Nucleus accumbens (tissue), 56 donors: ENCODE data around the gene OR2T27.
"Not testable (repeated sequence)": the region's sequence is repeated elsewhere in the genome, so short reads cannot be mapped to it uniquely, and the experiment has no call there.

ENCODE experiments used
- DNase-seq, 56 donors: peaks; one replicate each; lab custom pipeline; 2025; lab: John Stamatoyannopoulos, UW

The OR2T27 gene, protein sequence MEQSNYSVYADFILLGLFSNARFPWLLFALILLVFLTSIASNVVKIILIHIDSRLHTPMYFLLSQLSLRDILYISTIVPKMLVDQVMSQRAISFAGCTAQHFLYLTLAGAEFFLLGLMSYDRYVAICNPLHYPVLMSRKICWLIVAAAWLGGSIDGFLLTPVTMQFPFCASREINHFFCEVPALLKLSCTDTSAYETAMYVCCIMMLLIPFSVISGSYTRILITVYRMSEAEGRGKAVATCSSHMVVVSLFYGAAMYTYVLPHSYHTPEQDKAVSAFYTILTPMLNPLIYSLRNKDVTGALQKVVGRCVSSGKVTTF

DNA sequence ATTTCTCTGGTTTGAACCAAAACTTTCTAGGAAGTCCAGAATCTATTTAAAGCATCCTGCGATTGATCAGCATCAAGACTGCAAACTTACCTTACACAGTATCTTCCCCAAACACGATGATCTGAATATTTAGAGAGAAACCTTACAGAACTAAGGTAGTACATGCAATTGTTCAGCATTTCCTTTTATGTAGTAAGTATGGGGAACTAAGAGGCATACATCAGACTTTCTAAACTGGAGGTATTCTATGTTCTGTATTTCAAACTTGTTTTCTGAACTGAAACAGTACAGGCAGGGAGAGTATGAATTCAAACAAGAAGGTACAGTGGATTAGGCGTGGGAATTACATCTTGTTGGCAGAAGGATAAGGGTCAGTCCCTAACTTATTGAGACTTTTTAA, at the start of gene OR2T27:
Gene OR2T27 (minus strand): TSS at position 175 of the 400 bp plus-strand sequence. CDS start 4,644 bp downstream, outside the sequence.
- DNase-seq = not testable (repeated sequence)

DNA sequence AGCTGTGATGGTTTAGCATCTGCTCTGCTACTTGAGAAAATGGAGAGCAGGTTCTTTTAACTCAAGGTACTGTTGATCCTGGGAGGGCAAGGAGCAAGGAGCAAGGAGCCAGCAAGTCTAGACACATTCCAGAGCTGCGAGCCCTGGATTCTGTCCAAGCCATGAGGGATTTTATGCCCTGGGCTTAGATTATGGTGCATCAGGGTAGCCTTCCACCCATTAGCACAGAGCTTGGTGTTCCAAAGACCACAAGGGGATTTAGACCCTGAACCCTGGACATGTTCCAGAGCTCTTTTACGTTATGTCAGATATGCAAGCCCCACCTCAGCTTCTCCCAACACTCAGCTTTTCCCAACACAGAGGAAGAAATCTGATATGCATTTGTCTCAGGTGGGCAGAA, 49.3 kb upstream of the OR2T27 start:
- no peak for DNase-seq

DNA sequence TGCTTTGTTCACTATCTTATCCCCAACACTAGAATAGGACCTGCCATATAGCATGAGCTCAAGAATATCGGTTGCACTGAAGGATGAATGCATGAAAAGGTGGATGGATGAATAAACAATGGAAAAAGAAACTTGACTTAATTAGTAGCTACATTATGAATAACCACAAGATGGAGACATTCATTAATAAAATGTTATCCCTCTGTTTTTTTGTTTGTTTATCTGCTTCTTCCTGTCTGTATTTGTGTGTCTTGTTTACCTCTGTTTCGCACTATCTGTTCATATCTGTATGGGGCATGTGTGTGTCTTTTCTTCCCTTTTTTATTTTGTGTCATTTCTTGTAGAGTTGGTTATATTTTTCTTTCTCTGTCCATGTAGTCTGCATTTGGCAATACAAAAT, 48.3 kb upstream of the OR2T27 start:
- no peak for DNase-seq

DNA sequence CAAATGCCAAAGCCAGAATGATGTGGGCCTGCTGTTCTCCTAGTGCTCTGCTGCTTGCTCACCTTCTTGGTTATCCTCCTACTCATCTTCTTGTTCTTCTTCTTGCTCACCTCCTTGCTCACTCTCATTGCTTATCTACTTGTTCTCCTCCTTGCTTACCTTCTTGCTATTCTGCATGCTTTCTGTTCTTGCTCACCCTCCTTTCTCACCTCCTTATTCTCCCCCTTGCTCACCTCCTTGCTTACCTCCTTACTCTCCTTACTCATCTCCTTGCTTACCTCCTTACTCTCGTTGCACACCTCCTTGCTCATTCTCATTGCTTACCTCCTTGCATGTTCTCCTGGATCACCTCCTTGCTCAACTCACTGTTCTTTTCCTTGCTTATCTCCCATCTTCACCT, 47.4 kb upstream of the OR2T27 start, which contains the start of gene OR14I1:
Gene OR14I1 (minus strand): TSS at position 53 of the 400 bp plus-strand sequence.
- no peak for DNase-seq

DNA sequence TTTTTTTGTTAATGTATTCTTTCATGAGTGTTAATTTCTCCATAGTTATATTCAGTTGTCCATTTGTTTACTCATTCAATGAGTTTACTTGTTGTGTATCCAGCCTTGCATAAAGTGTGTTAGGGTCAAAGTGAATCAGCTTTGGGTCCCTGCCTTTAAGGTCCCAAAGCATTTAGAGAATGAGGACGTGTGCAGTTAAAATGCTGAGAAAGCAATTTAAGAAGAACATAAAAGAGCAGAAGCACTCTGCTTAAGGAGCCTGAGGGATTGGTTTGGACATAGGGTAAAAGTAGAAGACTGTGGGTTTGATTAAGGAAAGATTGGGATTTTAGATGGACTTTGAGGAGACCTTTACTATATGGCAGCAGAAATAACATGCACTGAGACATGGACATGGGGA, 43.8 kb upstream of the OR2T27 start:
- no peak for DNase-seq

DNA sequence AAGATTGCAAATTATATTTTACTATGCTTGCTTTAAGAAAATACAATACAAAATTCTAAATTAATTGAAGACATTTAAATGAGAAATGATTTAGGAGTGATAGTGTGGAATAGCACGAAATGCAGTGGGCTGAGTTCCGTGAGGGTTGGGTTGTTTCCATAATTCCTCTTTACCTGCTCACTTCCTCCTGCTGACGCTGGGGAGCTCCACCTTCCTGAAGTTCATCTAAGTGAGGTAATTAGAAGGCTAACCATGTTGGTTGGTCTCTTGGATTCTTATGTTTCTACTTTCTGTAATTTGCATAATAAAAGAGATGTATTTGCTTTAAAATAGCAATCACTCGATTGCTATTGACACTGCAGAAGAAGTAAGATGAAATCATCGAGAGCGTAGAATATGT, 42.6 kb upstream of the OR2T27 start:
- no peak for DNase-seq

DNA sequence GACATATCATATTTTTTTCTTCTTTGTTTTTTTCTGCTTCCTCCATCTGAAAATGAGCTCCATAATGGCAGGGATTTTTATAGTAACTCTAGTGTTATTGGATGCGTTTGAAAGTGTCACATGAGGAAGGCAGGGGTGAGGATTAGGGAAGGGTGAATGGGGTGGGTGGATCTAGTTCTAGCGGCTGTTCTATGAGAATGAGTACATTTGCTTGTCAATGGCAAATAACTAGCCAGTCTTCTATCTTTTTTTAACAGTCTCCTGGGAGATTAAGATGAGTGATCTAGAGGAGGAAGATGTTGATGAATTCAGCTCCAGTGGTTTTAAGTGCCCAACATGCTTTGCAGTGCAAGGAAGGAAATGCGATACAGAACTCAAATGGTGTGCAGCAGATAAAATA, 41.4 kb upstream of the OR2T27 start:
- DNase-seq = no peak

DNA sequence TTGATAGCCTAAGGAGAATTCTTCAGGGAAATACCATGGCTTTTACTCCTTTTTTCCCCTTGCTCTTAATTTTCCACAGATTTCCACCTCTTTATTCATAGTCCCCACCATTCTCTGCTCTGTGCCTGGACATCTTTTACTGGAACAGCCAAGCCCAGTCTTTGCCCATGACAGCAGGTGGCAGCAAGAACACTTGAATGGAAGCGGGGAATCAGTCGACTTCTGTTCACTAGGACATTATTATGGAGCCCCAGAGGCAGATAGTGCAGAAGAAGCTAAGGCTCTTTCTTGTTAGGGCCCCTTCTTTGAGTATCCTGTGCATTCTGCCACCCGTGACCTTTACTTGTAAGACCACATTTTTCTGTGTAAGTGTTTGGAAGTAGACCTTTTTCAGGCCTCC, 40.9 kb upstream of the OR2T27 start:
- peak in 4 of 56 donors; percentile 2 to 12 (median 5) for DNase-seq

DNA sequence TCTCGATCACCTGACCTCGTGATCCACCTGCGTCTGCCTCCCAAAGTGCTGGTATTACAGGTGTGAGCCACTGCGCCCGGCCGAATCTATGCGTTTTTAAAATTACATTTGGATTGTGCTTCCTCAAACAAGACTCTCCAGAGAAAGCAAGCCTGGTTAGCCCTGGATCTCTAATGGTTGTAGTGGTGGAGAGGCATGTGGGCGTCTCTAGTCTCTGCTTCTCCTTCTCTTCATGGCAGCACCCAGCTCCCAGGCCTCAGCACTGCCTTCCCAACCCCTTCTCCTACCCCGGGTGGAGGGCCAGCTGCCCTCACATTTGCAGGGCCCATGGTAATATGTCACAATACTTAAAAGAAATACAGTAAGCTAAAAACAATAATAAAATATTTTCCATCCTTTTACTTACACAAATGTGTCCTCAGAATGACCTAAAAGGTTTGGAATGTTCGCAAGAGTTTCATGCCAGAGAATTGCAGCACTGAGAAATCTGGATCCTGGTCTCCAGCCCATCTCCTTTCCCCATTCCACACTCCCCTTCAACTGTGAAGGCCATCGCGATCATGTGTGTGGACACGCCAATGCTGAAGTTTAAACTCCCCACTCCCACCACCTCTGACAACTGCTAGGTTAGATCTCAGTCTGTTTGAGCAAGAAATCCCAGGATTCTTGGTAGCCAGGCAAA, 40.3 kb upstream of the OR2T27 start:
- DNase-seq = no peak

DNA sequence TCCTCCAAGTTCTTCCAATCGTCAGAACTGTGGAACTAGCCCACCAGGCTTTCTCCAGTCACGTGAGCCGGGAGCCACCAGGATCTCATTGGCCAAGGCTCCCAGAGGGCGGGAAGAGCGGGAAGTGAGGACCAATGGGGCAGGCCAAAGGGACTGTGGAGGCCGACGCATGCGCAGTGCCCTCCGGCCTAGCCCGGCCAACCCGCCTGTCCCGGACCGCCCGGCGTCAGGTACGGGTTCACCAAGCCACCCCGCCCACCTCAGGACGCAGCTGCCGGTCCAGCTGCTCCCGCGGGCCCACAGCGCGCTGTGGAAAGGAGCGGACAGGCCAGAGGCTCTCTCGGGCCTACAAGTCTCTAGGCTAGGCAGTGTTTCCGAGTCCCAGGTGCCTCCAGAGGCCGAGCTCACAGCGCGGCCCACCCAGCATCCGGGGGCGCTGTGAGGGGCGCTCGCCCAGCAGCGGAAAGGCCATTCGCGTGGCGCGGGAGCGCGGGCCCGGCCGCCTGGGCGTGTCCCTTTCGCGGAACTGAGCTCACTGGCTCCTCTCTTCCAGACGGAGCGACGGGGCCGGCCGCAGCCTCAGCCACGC, 36.3 kb upstream of the OR2T27 start:
- DNase-seq = no peak

DNA sequence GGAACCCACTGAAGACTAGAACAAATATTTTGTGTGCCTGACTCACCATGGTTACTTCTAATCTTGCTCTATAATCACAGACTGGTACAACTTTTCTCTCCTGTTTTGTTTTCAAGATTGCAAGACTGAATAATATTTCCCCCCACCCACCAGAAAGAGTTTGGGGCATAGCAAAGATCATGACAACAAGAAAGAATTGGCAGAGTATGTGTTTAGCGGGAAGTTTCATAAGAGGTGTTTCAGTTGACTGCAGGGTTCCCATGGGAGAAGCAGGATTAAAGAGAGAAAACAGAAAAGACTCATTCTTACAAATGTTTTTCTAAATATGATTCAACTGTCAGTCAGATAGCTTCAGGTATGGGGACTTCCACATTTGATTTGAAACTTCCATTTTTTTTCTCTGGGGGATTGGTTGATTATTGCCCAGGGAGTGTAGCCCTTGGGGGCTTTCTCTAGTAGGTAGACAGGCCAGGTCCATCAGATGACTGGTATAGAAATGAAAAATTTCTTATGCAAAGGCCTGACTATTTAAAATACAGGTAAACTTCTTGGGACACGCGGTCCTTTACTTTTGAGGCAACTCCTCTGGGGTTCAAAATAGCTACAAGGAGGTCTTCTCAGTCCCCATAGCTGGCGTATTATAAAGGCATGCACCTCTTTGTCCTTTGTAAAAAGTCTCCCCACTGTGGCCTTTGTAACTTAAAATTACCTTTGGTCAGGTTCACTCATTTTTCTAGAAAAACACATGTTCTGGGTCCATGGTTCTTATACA, 33.4 kb upstream of the OR2T27 start:
- no peak for DNase-seq

DNA sequence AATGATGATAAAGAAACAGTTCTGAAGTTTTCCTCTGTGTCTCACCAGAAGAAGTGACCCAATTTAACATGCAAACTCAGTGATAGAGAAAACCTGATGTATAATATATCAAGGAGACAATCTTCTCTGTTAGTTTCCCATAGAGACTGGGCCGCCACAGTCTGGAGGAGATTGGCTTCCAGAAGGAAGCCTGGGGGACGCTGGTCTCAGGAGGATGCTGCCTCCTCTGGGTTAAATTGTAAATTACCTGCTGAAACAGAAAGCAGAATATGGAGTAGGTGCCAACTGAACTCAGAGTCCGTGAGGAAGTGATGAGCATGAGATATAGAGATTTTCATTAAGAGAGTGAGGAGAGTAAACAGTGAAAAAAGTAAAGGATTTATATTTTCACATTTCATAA, 31.5 kb upstream of the OR2T27 start:
- no peak for DNase-seq

DNA sequence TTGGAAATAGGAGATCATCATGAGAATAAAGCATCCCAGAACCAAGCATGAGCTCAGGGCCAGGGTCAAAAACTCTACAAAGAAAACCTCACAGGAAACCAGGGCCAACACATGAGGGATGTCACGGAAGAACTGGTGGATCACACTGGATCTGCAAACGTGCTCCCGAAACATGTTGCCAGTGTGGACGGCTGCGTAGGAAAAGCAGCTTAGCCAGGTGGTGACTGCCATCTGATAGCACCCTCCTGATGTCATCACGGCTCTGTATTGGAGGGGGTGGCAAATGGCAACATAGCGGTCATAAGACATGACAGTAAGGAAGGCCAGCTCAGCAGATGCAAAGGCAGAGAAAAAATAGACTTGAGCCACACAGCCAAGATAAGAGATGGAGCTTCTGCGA, 26.3 kb upstream of the OR2T27 start:
- DNase-seq = no peak

DNA sequence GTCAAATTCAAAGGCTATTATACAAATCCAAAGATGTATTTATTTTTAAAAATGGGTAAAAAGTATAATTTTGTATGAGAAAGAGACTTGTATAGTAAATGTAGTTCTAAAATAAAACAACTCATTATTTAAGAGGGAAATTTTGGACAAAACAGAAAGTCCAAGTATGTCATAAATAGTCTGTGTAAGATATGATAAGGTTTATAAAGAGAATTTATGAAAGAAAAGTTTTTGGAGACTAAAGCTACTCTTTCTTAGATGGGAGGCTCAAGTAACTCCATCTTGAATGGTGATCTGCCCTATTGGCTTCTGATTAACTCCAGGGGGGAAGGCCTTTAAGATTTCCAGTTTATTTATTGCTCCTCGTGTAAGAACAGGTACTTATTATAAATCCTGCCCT, 14.7 kb upstream of the OR2T27 start:
- DNase-seq = no peak

DNA sequence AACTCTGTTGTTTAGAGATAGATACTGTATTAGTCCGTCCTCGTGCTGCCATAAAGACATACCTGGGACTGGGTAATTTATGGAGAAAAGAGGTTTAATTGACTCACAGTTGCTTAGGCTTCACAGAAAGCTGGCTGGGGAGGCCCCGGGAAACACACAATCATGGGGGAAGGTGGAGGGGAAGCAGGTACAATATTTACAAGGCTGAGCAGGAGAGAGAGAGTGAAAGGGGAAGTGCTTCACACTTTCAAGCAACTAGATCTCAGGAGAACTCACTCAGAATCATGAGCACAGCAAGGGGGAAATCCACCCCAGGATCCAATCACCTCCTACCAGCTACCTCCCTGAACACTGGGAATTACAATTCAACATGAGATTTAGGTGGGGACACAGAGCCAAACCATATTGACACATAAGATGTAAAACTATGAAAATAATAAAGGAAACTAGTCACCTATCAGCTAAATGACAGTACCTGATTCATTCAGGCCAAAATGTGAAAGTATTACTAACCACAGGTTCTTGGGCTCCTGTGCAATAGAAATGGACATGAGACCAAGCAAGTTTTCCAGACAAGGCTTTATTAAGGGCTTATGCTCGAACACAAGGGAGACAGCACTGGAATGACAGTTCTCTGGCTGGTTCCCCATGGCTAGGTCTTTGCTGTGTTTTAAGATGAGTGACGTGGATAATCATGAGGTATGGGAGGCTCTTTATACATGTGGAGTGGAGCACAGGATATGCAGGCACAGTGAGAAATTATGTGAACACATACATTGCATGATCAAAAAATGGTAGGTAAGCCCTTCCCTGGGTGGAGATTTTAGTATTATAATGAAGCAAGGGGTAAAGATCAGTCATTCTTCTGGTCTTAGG, 8.4 kb upstream of the OR2T27 start:
- DNase-seq = not testable (repeated sequence)

DNA sequence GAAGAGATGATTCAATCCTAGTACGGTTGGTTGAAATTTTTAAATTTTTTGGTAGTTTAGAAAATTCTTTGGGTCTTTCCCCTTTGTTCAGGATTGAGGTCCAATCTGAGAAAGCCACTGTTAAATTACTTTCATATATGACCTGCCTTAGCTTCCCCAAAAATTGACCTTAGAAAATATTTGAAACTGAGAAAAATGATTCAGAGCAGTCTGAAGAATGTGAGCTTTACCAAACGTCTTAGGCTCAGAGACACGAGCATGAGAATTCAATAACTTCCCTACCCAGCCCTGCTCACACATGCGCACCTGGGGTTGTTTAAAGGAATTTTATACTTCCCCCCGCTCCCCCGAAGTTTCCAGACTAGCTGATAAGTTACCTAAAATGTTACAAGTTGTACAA, 1.5 kb upstream of the OR2T27 start:
- not testable (repeated sequence) for DNase-seq

DNA sequence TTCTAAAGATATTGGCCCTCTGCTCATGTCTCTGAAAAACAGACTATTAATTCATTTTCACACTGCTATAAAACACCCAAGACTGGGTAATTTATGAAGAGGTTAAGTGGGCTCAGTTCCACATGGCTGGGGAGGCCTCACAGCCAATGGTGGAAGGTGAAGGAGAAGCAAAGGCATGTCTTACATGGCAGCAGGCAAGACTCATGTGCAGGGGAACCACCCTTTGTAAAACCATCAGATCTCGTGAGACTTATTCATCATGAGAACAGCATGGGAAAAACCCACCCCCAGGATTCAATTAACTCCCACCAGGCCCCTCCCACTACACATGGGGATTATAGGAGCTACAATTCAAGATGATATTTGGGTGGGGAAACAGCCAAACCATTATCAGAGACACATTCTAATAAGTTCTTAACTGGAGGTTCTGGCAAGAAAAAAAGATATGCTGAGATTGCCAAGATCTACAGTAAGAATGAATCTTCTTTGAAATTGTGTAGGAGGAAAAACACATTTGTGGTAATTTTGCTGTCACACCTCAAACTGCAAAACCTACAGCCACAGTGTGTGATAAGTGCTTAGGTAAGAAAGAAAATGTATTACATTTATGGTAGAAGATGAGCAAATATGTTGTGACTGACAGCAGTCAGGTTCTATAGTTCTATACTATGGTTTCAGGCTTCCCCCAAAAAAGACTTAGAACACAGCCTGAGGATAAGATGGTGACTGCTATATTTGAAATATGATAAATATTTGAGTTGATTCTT, 6.4 kb downstream of the OR2T27 start:
- not testable (repeated sequence) for DNase-seq

DNA sequence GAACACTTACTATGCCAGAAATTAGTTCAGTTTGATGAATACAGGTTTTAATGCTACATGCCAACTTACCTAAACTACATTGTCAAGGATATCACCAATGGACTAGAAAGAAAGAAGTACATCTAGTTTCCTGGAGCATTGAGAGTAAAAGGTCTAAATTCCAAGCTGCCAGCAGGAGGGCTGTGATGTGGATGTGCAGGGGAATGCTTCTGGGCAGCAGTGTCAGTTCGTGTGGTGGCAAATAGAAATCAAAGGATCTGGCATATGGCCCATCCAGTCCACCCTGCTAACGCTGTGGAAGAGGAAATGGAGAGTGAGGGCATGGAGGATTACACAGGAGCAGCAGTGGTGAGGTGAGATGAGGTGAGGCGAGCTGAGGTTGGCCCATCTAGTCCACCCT, 10.2 kb downstream of the OR2T27 start, which contains the start of gene OR2T35:
Gene OR2T35 (minus strand): TSS at position 101 of the 400 bp plus-strand sequence. CDS start 6,020 bp downstream, outside the sequence.
- not testable (repeated sequence) for DNase-seq
